ENCODE results near the gene LMLN.

GRCh38 chr3:198032039-198032936 is 72.3 kb downstream of the LMLN start:
- TF ChIP-seq EZH2phosphoT487 (IDR thresholded peaks at IDR 0.05; ENCODE audit: insufficient read depth, low read depth) (no peak), EZH2 (IDR thresholded peaks at IDR 0.05; ENCODE audit: insufficient read depth, poor library complexity, severe bottlenecking) (no peak)
